Body of pancreas (tissue), 4 donors: ENCODE measurements around the gene AOC3.

Experiments
- CTCF ChIP-seq, 7 experiments: fragments of 450-650 bp in 4 of 7; fragments of 200-600 bp in 3 of 7; sonication (generic) in 3 of 7; IDR thresholded peaks; one replicate each; pipeline ENCODE4 v1.5.1; 2016 to 2019; ENCODE audit warnings: antibody characterized with exemption in 7 of 7
- POLR2A ChIP-seq, 3 donors: fragments of 450-650 bp; IDR thresholded peaks; one replicate each; pipeline ENCODE4 v1.6.1; 2016; ENCODE audit warnings: antibody characterized with exemption in 3 of 3, mild to moderate bottlenecking in 2 of 3

- TF ChIP-seq CTCF (IDR thresholded peaks at IDR 0.05) (no peak), POLR2A (IDR thresholded peaks at IDR 0.05) (peak in 2 of 3 donors; percentile 36 to 37)
Observed at GRCh38 chr17:42804918-42805367, 46.1 kb upstream of the AOC3 start.
